IPS-18a (cell line): ENCODE data around the gene EPDR1.
A peak's percentile ranks its signal among the peaks of the same experiment; 100 is the strongest.
"Not testable (repeated sequence)": the region's sequence is repeated elsewhere in the genome, so short reads cannot be mapped to it uniquely, and the experiment has no call there.

Experiments
- H3K27ac ChIP-seq: one replicate; pipeline ENCODE4 v1.5.1; 2013; ENCODE audit warnings: low read length
- H3K27me3 ChIP-seq: one replicate; pipeline ENCODE4 v1.6.1; 2013; ENCODE audit warnings: mild to moderate bottlenecking, low read length; ENCODE audit not compliant: control insufficient read depth, insufficient read depth
- H3K36me3 ChIP-seq: one replicate; pipeline ENCODE4 v1.6.1; 2013; ENCODE audit warnings: low read depth, low read length; ENCODE audit not compliant: control insufficient read depth
- H3K4me1 ChIP-seq: one replicate; pipeline ENCODE4 v1.6.1; 2013; ENCODE audit warnings: low read depth, low read length; ENCODE audit not compliant: control insufficient read depth
- H3K4me3 ChIP-seq: one replicate; pipeline ENCODE4 v1.5.1; 2013; ENCODE audit warnings: low read length
- H3K9ac ChIP-seq: one replicate; pipeline ENCODE4 v1.6.1; 2013; ENCODE audit warnings: mild to moderate bottlenecking, low read length, moderate library complexity
- H3K9me3 ChIP-seq: one replicate; pipeline ENCODE4 v1.6.1; 2013; ENCODE audit warnings: low read depth, low read length; ENCODE audit not compliant: control insufficient read depth

EPDR1 gene

GRCh38 chr7:37932543-37932942, 12.1 kb downstream of the EPDR1 start:
- Histone ChIP-seq H3K27me3 (no peaks in the 10 kb centered on the region), H3K4me3 (no peak overlapping the region), H3K36me3 (no peaks in the 10 kb centered on the region), H3K4me1 (no peaks in the 10 kb centered on the region), H3K9ac (no peak overlapping the region), H3K27ac (no peak overlapping the region), H3K9me3 (no peaks in the 10 kb centered on the region)

DNA sequence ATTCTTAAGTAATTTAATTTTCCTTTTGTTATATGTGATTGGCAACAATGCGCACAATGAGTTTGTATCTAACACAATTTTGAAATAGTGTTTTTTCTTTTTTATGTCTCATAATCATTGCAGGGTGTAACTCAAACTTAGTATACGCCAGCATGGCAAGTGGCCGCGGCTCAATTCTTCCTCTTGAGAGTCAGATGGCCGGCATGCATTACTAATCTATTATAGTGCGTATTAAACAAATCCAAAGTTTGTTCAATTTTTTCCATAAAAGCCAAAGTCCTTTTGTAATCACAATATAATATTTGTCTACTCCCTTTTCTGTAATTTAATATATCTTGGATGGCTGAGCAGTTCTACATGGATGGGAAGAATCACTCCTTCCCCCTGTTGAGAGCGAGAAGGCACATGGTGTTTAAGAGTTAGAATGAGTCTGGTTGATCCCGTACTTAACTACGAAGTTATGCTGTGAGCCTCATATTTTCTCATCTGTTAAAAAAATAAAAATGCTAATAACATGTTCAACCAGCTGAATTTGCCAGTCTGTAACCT, 12.7 kb downstream of the EPDR1 start:
- no peaks in the 10 kb centered on the region for H3K36me3 ChIP-seq
- no peaks in the 10 kb centered on the region for H3K27me3 ChIP-seq
- no peak overlapping the region for H3K9ac ChIP-seq
- no peak overlapping the region for H3K4me3 ChIP-seq
- H3K9me3 ChIP-seq = no peaks in the 10 kb centered on the region
- H3K4me1 ChIP-seq = no peaks in the 10 kb centered on the region
- H3K27ac ChIP-seq = no peak overlapping the region

GRCh38 chr7:37942934-37943610, 22.6 kb downstream of the EPDR1 start:
- no peaks in the 10 kb centered on the region for H3K27me3 ChIP-seq
- peaks cover 8% of the 10 kb centered on the region for H3K4me1 ChIP-seq
- no peak overlapping the region for H3K4me3 ChIP-seq
- H3K9ac ChIP-seq = no peak overlapping the region
- H3K9me3 ChIP-seq = no peaks in the 10 kb centered on the region
- no peaks in the 10 kb centered on the region for H3K36me3 ChIP-seq
- peak overlapping the region; percentile 68 for H3K27ac ChIP-seq

DNA sequence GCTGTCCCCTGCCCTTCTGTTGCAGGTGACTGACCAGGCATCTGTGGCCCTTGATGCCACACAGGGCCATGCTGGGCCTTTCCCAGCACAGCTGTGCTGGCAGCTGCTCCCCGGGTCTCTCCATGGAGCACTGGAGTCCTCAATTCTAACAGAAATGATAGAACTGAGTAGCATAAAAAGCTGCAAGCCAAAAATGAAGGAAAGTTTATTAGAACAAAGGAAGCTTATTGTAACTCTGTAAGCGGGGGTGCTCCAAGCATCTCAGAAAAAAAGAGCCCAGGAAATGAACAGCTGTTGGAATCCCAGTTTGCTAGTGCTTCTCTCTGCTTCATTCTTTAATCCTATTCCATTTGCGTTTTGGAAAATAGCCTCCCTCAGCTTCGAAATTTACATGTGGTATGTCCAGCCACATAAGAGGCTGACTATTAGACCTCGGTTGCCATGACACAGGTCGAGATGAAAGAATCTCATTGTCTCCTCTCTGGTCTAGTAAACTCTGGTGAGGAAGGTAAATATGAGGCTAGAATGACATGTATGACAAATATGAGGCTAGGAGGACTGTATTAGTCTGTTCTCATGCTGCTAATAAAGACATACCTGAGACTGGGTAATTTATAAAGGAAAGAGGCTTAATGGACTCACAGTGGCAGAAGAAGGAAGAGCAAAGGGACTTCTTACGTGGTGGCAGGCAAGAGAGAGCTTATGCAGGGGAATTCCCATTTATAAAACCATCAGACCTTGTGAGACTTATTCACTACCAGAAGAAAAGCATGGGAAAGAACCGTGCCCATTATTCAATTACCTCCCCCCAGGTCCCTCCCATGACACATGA, 23.7 kb downstream of the EPDR1 start:
- Histone ChIP-seq H3K9ac (no peak overlapping the region), H3K36me3 (no peaks in the 10 kb centered on the region), H3K4me1 (peaks cover 8% of the 10 kb centered on the region), H3K4me3 (no peak overlapping the region), H3K27ac (no peak overlapping the region), H3K27me3 (no peaks in the 10 kb centered on the region), H3K9me3 (no peaks in the 10 kb centered on the region)

DNA sequence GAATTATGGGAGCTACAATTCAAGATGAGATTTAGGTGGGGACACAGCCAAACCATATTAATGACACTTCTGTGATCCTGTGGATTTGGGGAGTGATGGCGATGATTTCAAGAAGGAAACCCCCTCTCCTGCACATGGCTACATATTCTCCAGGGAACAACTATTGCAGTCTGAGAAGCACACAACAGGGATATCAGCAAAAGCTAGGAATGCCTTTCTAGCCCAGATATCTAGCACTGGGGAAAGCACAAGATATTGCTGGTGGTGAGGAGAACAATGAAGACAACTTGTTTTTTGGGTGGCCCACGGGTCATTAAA, 24.3 kb downstream of the EPDR1 start:
- H3K36me3 ChIP-seq = no peaks in the 10 kb centered on the region
- no peak overlapping the region for H3K4me3 ChIP-seq
- H3K27ac ChIP-seq = no peak overlapping the region
- H3K27me3 ChIP-seq = no peaks in the 10 kb centered on the region
- no peak overlapping the region for H3K9ac ChIP-seq
- peaks cover 8% of the 10 kb centered on the region for H3K4me1 ChIP-seq
- no peaks in the 10 kb centered on the region for H3K9me3 ChIP-seq

- H3K27me3 ChIP-seq = no peaks in the 10 kb centered on the region
- H3K27ac ChIP-seq = no peak overlapping the region
- no peak overlapping the region for H3K4me3 ChIP-seq
- H3K4me1 ChIP-seq = peaks cover 8% of the 10 kb centered on the region
- no peaks in the 10 kb centered on the region for H3K36me3 ChIP-seq
- no peaks in the 10 kb centered on the region for H3K9me3 ChIP-seq
- no peak overlapping the region for H3K9ac ChIP-seq
Observed at GRCh38 chr7:37945336-37945735, 24.9 kb downstream of the EPDR1 start.

GRCh38 chr7:37947138-37947940, 26.9 kb downstream of the EPDR1 start:
- no peaks in the 10 kb centered on the region for H3K27me3 ChIP-seq
- H3K9me3 ChIP-seq = no peaks in the 10 kb centered on the region
- no peak overlapping the region for H3K9ac ChIP-seq
- H3K36me3 ChIP-seq = no peaks in the 10 kb centered on the region
- H3K27ac ChIP-seq = no peak overlapping the region
- H3K4me3 ChIP-seq = no peak overlapping the region
- peaks cover 8% of the 10 kb centered on the region for H3K4me1 ChIP-seq

GRCh38 chr7:37947941-37948210, 27.4 kb downstream of the EPDR1 start:
- no peaks in the 10 kb centered on the region for H3K9me3 ChIP-seq
- H3K27me3 ChIP-seq = no peaks in the 10 kb centered on the region
- no peaks in the 10 kb centered on the region for H3K36me3 ChIP-seq
- no peak overlapping the region for H3K9ac ChIP-seq
- no peak overlapping the region for H3K27ac ChIP-seq
- no peak overlapping the region for H3K4me3 ChIP-seq
- H3K4me1 ChIP-seq = peaks cover 4% of the 10 kb centered on the region

DNA sequence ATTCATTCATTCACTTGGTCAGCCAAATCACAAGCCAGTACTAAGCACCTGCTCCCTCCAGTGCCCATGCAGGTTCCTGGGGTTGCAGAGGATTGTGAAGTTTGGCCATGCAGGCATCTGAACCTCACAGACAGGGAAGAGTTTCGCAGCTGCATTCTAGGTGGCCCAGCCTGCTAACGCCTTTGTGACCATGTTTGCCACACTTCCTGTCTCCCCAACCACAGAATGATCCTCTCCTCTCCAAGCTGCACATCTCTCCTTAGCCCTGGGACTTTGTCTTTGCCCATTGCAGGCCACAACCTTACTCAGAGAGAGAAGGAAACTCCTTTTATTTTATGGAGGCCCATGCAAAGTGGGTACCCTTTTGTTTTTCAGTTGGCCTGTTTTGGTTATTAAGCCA, 31.8 kb downstream of the EPDR1 start:
- H3K4me1 ChIP-seq = no peaks in the 10 kb centered on the region
- H3K27me3 ChIP-seq = no peaks in the 10 kb centered on the region
- no peak overlapping the region for H3K4me3 ChIP-seq
- no peak overlapping the region for H3K9ac ChIP-seq
- H3K9me3 ChIP-seq = no peaks in the 10 kb centered on the region
- no peak overlapping the region for H3K27ac ChIP-seq
- no peaks in the 10 kb centered on the region for H3K36me3 ChIP-seq

GRCh38 chr7:37954217-37954616, 33.8 kb downstream of the EPDR1 start:
- H3K9me3 ChIP-seq, H3K36me3 ChIP-seq, H3K27ac ChIP-seq, H3K27me3 ChIP-seq, H3K4me1 ChIP-seq, H3K4me3 ChIP-seq, H3K9ac ChIP-seq: not testable (repeated sequence)

DNA sequence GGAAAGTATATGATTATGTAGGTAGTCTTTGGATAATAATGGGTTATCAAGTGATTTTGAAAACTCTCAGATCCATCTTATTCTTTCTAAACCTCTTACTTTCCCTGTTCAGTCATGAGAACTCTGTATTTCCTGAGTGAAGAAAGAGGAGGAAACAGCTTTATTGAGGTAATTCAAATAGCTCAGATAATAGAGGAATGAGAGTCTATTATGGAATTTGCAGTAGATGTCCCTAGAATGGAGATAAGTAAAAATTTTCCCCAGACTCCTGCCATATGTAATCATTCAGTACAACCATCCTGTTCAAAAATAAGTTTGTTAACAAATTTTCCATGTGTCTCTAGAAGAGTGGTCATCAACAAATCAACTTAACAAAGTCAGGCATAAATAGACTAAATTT, 36.4 kb downstream of the EPDR1 start:
- H3K27ac ChIP-seq = no peak overlapping the region
- H3K4me3 ChIP-seq = no peak overlapping the region
- no peaks in the 10 kb centered on the region for H3K4me1 ChIP-seq
- no peaks in the 10 kb centered on the region for H3K36me3 ChIP-seq
- H3K9ac ChIP-seq = no peak overlapping the region
- H3K27me3 ChIP-seq = no peaks in the 10 kb centered on the region
- no peaks in the 10 kb centered on the region for H3K9me3 ChIP-seq
